Measurements from ENCODE around the gene TP53INP2. TPM values are rescaled to one million over a fixed set of nuclear protein-coding genes. Genes with fewer than 3 reads are reported as not detected.

The TP53INP2 gene
- total RNA-seq, 2 donors from 2014 or later, result 59.5 to 66.0 TPM

GRCh38 chr20:34689486-34689885 lies 14.7 kb upstream of the TP53INP2 start:
- Histone ChIP-seq H3K4me3 (no peak overlapping the region), H3K36me3 (no peaks in the 10 kb centered on the region), H3K27ac (no peak overlapping the region), H3K4me1 (peaks cover 0 to 7% of the 10 kb centered on the region in 2 donors), H3K9me3 (no peaks in the 10 kb centered on the region), H3K27me3 (no peaks in the 10 kb centered on the region)
- no peak for DNase-seq (ENCODE audit: low spot score)
- TF ChIP-seq CTCF (IDR thresholded peaks at IDR 0.05), result no peak

- Histone ChIP-seq H3K27me3 (no peaks in the 10 kb centered on the region), H3K36me3 (no peaks in the 10 kb centered on the region)
Observed at GRCh38 chr20:34691838-34692237, 12.3 kb upstream of the TP53INP2 start.

GRCh38 chr20:34693414-34693813 lies 10.7 kb upstream of the TP53INP2 start:
- no peak for TF ChIP-seq CTCF (IDR thresholded peaks at IDR 0.05)
- H3K36me3 ChIP-seq, result no peaks in the 10 kb centered on the region
- no peak overlapping the region for H3K27ac ChIP-seq
- no peaks in the 10 kb centered on the region for H3K27me3 ChIP-seq
- H3K9me3 ChIP-seq, result no peaks in the 10 kb centered on the region
- H3K4me1 ChIP-seq, result peaks cover 0 to 7% of the 10 kb centered on the region in 2 donors
- H3K4me3 ChIP-seq, result no peak overlapping the region
- no peak for DNase-seq (ENCODE audit: low spot score)

More at GRCh38 chr20:34691838-34692237, 12.3 kb upstream of the TP53INP2 start:
- Histone ChIP-seq H3K4me1 (peaks cover 0 to 7% of the 10 kb centered on the region in 2 donors), H3K9me3 (no peaks in the 10 kb centered on the region), H3K27ac (no peak overlapping the region), H3K4me3 (no peak overlapping the region)
- TF ChIP-seq CTCF (IDR thresholded peaks at IDR 0.05), result no peak
- no peak for DNase-seq (ENCODE audit: low spot score)

- no peaks in the 10 kb centered on the region for H3K27me3 ChIP-seq
- TF ChIP-seq CTCF (IDR thresholded peaks at IDR 0.05), result no peak
- peaks cover 0 to 27% of the 10 kb centered on the region in 2 donors for H3K4me1 ChIP-seq
- no peak for DNase-seq (ENCODE audit: low spot score)
- no peak overlapping the region for H3K27ac ChIP-seq
- no peaks in the 10 kb centered on the region for H3K9me3 ChIP-seq
- H3K4me3 ChIP-seq, result no peak overlapping the region
- H3K36me3 ChIP-seq, result no peaks in the 10 kb centered on the region
Observed at GRCh38 chr20:34701405-34702085, 2.6 kb upstream of the TP53INP2 start.

GRCh38 chr20:34703061-34703423 lies 1.1 kb upstream of the TP53INP2 start:
- DNase-seq (ENCODE audit: low spot score), result no peak
- H3K9me3 ChIP-seq, result no peaks in the 10 kb centered on the region
- no peaks in the 10 kb centered on the region for H3K27me3 ChIP-seq
- H3K4me3 ChIP-seq, result peak overlapping the region; percentile 65 to 96
- H3K4me1 ChIP-seq, result peaks cover 0 to 42% of the 10 kb centered on the region in 2 donors
- peak overlapping the region; percentile 100 for H3K27ac ChIP-seq
- H3K36me3 ChIP-seq, result no peaks in the 10 kb centered on the region
- no peak for TF ChIP-seq CTCF (IDR thresholded peaks at IDR 0.05)

Measured in right atrium auricular region (tissue), 2 donors.